Measurements from ENCODE around the gene MTHFD2L. TPM values are rescaled to one million over a fixed set of nuclear protein-coding genes. Genes with fewer than 3 reads are reported as not detected.
"Not testable (repeated sequence)": the region's sequence is repeated elsewhere in the genome, so short reads cannot be mapped to it uniquely, and the experiment has no call there.

Gene MTHFD2L
- total RNA-seq, 1 donor from 2014 or later: 71.8 TPM

DNA sequence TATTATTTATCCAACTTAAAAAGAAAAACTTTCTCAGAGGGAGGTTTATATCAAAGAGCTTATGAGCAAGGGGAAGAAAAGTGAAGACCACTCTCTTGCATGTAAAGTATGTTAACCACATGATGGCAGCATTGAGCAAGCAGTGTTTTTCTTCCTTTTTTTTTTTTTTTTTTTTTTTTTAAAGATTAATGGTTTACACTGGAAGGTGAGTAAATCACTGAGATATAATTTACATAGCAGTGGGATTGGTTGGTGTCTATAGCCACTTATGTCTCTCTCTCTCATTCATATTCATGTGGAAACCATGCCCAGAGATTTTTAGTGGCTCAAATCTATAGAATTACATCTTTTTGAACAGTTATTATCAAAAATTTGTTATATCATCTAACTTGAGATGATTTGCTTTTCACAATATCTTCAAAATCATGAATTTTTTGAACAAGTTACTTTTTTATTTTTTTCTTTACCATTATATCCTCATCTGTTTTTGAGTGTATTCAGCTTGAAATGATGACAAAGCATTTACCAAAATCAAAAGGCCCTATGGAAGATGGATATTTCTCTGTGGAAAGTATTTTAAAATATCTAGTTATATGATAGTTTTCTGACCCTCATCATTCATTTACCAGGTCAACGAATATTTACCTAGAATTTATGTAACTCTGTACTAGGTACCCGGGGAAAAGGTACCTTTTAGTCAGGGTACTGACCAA lies 31.6 kb downstream of the MTHFD2L start:
- peak; percentile 83 for DNase-seq (ENCODE audit: low read depth)

DNA sequence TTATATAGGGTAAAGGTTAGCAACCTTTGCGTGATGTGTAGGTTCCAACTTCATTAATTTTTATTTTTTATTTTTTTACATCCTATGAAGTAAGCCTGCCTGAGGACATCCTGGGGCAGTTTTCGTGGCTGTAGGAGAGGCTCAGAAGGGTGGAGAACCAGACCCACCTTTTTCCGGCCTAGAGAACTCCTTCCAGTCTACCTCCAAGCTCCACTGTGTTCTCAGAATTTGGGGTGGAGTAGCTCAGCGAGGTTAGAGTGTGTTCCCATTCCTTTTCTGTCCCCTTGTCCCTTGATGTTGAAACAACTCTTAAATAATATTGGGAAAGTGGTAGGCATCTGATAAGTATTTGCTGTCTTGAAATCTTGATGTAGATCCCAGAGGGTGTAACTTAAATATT lies 32.4 kb downstream of the MTHFD2L start:
- DNase-seq (ENCODE audit: low read depth): no peak

GRCh38 chr4:74190919-74191397 lies 33.0 kb downstream of the MTHFD2L start:
- DNase-seq (ENCODE audit: low read depth): no peak

DNA sequence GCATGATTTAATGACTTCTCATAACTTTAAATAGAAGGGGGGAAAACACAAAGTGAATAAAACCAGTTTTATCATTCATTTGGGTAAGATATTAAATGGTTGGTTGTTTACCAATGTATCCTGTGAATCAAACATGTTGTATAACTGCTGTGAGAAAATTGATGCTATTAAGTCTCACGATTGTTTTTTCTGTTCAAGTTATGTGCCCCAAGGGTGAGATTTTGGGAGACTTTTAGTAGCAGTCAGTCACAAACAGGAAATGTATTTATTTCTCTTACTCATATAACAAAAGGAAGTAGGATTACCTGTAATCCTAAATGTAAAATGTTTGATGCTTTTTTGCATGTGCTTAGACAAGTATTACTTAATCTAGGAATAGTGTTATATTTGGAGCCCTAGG lies 39.2 kb downstream of the MTHFD2L start:
- peak; percentile 41 for DNase-seq (ENCODE audit: low read depth)

DNA sequence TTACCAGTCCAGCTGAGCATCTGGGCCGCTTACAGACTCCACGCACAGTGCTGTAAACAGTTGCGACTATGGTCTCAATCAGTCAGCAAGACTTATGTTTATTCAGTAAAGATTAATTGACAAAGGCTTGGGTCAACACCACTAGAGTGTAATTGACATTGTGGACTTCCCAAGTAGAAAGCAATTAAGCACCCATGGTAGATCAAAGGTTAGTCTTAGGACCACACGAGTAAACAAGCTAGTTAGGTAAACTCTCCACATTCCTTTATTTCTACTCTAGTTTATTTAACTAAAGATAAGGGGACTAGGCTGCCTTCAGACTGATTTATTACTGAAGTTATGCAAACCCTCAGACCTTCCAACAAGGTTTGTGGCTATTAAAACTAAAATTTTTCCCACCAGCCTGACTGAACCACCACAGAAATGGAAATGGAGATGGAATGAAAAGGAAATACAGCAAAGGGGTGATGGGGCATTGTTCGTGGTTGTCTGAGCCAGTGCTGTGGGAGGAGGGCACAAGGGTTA lies 44.2 kb downstream of the MTHFD2L start:
- DNase-seq (ENCODE audit: low read depth): peak; percentile 51

DNA sequence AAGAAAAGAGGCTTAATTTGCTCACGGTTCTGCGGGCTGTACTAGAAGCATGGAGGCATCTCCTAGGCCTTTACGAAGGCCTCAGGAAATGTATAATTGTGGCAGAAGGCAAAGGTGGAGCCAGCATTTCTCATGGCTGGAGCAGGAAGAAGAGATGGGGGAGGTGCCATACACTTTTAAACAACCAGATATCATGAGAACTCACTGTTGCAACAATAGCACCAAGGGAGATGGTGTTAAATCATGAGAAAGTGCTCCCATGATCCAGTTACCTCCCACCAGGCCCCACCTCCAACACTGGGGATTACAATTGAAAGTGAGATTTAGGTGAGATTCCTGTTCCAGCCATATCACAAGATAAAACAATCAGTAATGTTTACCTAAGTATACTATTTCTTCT lies 45.5 kb downstream of the MTHFD2L start:
- no peak for DNase-seq (ENCODE audit: low read depth)

- DNase-seq (ENCODE audit: low read depth): no peak
Observed at GRCh38 chr4:74205046-74205445, 47.1 kb downstream of the MTHFD2L start.

GRCh38 chr4:74205559-74205958 lies 47.6 kb downstream of the MTHFD2L start:
- DNase-seq (ENCODE audit: low read depth): no peak

DNA sequence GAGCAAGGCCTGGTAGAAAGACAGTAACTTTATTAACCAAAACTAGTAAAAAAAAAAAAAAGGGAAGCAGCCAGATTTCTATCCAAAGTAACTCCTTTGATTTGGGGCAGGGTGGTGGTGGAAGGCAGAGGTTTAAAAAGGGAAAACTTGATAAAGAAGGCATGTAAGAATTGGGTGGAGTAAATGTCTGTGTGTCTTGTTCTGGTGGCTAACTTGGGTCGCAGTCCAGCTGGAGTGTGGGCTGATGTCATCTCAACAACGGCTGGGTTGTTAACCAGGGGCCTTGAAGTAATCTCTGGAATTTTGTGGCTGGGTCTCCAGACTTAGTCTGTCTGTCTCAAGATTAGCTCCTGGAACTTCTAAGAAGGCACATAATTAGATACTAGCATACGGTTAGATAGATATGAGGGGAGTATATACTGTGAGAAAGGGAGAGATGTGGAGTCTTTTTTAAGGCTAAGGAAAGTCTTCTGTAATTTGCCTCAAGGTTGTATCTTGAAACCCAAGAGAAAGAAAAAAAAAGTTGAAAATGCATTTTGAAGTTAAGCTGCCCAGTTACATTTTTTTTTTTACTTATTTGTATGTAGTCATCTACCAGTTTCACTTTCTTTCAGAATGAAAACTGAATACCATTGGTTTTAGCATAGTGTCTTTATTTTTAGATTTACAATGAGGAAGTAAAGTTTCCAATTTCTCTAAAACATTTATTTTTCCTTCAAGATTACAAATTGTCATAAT lies 48.3 kb downstream of the MTHFD2L start:
- peak; percentile 64 for DNase-seq (ENCODE audit: low read depth)

GRCh38 chr4:74214457-74215159 lies 56.7 kb downstream of the MTHFD2L start:
- DNase-seq (ENCODE audit: low read depth): not testable (repeated sequence)

GRCh38 chr4:74215236-74215635 lies 57.3 kb downstream of the MTHFD2L start:
- not testable (repeated sequence) for DNase-seq (ENCODE audit: low read depth)

DNA sequence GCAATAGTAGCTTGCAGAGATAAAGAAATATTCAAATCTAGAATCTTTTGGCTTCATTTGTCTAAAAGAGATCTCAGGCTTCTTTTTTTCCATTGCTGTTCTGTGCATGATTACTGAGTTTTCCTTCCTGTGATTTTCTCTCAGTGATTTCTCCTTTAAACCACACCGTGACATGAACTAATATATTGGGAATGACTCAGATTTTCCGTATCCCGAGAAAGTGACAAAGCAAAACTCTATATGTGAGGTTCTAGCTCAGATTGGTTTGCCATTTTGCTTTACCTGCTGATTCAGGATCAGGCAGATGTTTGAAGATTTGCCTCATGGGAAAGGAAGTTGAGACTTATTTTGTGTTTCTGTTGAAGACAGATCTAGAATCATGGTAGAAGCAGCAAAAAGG lies 59.4 kb downstream of the MTHFD2L start:
- DNase-seq (ENCODE audit: low read depth): no peak

DNA sequence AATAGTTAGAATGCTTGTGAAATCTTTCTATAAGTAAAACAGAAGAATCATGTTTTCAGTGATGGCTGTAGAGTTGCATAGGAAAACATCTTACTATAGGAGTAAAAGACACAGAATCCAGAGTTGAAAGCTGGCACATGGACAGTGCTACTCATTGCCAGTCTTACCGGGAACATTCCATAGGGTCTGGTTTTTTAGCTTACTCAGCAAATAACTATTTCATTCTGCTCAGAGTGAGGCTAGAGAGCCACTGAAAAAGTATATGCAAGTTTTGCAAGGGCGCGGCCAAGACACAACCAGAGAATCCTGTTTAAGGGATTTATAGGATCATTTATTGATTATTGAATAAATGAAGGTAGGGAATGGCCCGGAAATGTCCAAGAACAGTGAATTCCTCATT lies 60.3 kb downstream of the MTHFD2L start:
- DNase-seq (ENCODE audit: low read depth): peak; percentile 37

DNA sequence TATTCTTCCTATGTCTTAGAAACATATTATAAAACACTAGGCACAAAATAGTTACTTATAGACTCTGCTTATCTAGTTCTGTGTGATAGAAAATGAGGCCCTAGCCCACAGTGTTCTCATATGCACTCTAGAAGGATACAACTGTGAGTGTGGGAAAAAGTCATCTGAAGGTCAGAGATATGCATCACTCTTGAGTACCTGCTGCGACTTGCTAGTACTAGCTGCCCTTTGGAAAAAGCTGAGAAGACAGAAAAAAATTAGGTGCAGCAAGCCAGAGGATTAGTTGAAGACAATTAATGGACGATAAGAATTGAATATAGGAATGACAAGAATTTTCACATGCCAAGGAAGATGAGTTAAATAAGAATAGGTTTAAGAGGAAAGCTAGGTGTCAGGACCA lies 61.3 kb downstream of the MTHFD2L start:
- no peak for DNase-seq (ENCODE audit: low read depth)

DNA sequence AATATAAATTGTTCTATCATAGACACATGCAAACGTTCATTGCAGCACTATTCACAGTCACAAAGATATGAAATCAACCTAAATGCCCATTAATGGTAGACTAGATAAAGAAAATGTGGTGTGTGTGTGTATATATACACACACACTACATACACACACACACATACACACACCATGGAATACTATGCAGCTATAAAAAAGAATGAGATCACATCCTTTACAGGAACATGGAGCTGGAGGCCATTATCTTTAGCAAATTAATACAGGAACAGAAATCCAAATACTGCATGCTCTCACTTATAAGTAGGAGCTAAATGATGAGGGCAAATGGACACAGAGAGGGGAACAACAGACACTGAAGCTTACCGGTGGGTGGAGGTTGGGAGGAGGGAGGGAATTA lies 65.2 kb downstream of the MTHFD2L start:
- DNase-seq (ENCODE audit: low read depth): no peak

GRCh38 chr4:74223801-74224200 lies 65.9 kb downstream of the MTHFD2L start:
- DNase-seq (ENCODE audit: low read depth): peak; percentile 71

DNA sequence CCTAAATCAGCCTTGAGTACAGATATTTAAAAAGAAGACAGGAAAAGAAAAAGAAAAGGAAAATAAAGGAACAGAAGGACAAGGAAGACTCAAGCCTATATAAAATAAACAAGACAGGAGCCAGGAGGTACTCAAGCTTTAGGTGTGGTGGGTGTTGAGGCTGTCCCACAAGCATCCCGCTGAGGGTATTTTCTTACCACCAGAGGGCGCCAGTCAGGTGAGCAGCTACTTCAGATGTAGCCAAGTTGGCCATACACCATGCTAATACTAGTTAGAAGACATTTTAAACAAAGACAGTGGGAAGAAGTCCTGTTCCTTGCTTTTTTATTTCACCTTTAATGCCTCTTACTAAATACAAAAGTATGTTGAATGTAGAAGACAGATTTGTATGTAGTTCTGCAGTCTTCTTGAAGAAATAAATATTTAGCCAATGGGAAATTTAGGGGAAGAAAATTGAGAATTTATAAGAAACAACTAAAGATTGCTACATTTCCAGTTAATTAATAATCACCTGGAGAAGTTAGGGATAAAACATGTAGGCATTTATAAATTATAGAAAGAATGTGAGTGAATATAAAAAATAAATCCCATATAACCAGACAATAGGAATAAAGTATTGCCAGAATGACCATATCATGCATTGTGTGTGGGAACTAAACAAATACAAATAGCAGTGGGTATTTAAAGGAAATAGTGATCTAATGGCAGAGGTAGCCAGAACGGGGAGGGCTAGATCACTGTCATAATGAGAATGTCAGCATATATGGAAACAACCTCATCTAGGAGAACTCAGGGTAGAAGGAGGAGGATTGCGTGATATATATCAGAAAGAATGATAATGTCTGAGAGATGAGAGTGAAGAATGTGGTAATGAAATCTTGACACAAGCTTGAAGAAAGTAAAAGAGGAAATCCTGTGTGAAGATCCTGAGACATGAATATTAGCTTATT lies 71.0 kb downstream of the MTHFD2L start:
- peak; percentile 71 for DNase-seq (ENCODE audit: low read depth)

- peak; percentile 90 for DNase-seq (ENCODE audit: low read depth)
Observed at GRCh38 chr4:74230902-74231499, 73.1 kb downstream of the MTHFD2L start.

DNA sequence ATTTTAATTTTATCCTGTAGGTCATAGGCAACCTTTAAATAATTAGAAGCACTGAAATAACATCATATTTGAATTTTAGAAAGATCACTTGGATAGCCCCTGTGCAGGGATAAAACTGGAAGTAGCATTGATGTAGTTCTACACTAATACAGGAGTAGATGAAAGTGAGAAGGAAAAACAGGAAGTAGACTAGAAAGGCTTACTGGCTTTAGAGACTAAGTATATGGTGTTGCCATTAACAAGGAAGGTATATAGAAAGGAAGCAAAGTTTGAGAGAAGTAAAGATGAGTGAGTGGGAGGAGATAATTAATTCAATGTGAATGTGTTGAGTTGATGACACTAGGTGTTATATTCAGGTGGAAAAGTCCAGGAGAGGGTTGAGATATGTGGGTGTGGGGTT lies 77.2 kb downstream of the MTHFD2L start:
- DNase-seq (ENCODE audit: low read depth): no peak

GRCh38 chr4:74237425-74237966 lies 79.6 kb downstream of the MTHFD2L start:
- peak; percentile 45 for DNase-seq (ENCODE audit: low read depth)

All from renal cortical epithelial cell (primary cell).